K562 (cell line): ENCODE results near the gene FYB1. TPM values are rescaled to one million over a fixed set of nuclear protein-coding genes. Genes with fewer than 3 reads are reported as not detected.

Experiments used
- NR3C1 ChIP-seq: sonication (generic); formaldehyde crosslinking; IDR thresholded peaks from 2 replicates; pipeline ENCODE4 v1.8.1; 2022; ENCODE audit warnings: missing genetic modification reagents
- POLR2G ChIP-seq: fragments of 200-400 bp; formaldehyde crosslinking; IDR thresholded peaks from 2 replicates; pipeline ENCODE4 v1.6.1; 2017; ENCODE audit warnings: low read depth, mild to moderate bottlenecking, antibody characterized with exemption, low read length, moderate library complexity
- PREB ChIP-seq: sonication (generic); formaldehyde crosslinking; IDR thresholded peaks from 2 replicates; pipeline ENCODE4 v1.8.1; 2023; ENCODE audit warnings: mild to moderate bottlenecking, missing genetic modification reagents
- RERE ChIP-seq: sonication (generic); formaldehyde crosslinking; IDR thresholded peaks from 2 replicates; pipeline ENCODE4 v1.8.0; 2023; ENCODE audit warnings: missing genetic modification reagents, mild to moderate bottlenecking, borderline replicate concordance
- TEAD1 ChIP-seq, 2 experiments: fragments of 450-650 bp in 1 of 2; sonication (generic) in 1 of 2; formaldehyde crosslinking; IDR thresholded peaks; 2 replicates each; pipeline versions ENCODE4 v1.4.0 to v1.8.0; 2020 to 2022; ENCODE audit warnings: mild to moderate bottlenecking in 2 of 2, missing genetic modification reagents in 1 of 2
- TOE1 ChIP-seq, 2 experiments: fragments of 450-650 bp in 1 of 2; sonication (generic) in 1 of 2; formaldehyde crosslinking in 1 of 2; IDR thresholded peaks; 2 replicates each; pipeline versions ENCODE4 v1.7.1 to v1.8.0; 2016 to 2022; ENCODE audit warnings: borderline replicate concordance in 2 of 2, mild to moderate bottlenecking in 2 of 2, antibody characterized with exemption in 1 of 2, inconsistent platforms in 1 of 2, low read depth in 1 of 2, missing genetic modification reagents in 1 of 2, moderate library complexity in 1 of 2
- ZBTB34 ChIP-seq: fragments of 250-450 bp; sonication (Bioruptor Pico); IDR thresholded peaks from 2 replicates; pipeline ENCODE4 v1.8.0; 2021; ENCODE audit warnings: mild to moderate bottlenecking, moderate library complexity
- ZBTB7A ChIP-seq: IDR thresholded peaks from 2 replicates; pipeline ENCODE4 v1.6.1; 2011; ENCODE audit warnings: low read depth, mild to moderate bottlenecking, low read length, moderate library complexity, borderline replicate concordance; ENCODE audit not compliant: control insufficient read depth
- ZMIZ1 ChIP-seq, 2 experiments: fragments of 150-350 bp in 1 of 2; IDR thresholded peaks; 2 replicates each; pipeline ENCODE4 v1.6.1; 2012 to 2016; ENCODE audit warnings: low read depth in 2 of 2, low read length in 2 of 2, mild to moderate bottlenecking in 1 of 2, moderate library complexity in 1 of 2
- polyA plus RNA-seq, 8 experiments: library from polyadenylated mRNA; depleted of rRNA in 4 of 8; stranded (reverse) in 5 of 8; unstranded in 3 of 8; fragments of >200 nt; fragmentation: Nextera tagmentation in 2 of 8; fragmentation: Illumina TruSeq in 1 of 8; extraction: Ambion mirVana in 2 of 8; extraction: Trizol in 1 of 8; gene quantifications; 2 replicates each; pipeline versions ENCODE4 v1.2.1 to v1.2.3, GENCODE V29; 2011 to 2014; ENCODE audit warnings: inconsistent platforms in 1 of 8, missing spikeins in 1 of 8
- total RNA-seq, 7 experiments: library from RNA; depleted of rRNA in 6 of 7; stranded (reverse); fragments of >200 nt in 6 of 7; fragmentation: Illumina TruSeq in 2 of 7; extraction: Trizol in 2 of 7; gene quantifications; 2 replicates each; pipeline versions ENCODE4 v1.2.1 to v1.2.3, GENCODE V29; 2011 to 2021; ENCODE audit warnings: low replicate concordance in 1 of 7

The FYB1 gene
- total and polyA plus RNA-seq, 9 of the 15 experiments (the other 6 are each of a cell fraction or from before 2014, with no cell fraction given): 4.7 to 31.5 (median 9.7) TPM

- TF ChIP-seq ZBTB34 (CRISPR knock-in tag) (no peak), TEAD1 (CRISPR knock-in tag; IDR thresholded peaks at IDR 0.05) (no peak), ZMIZ1 (IDR thresholded peaks at IDR 0.05; ENCODE audit: low read depth in 2 of 2, low read length in 2 of 2) (no peak), PREB (CRISPR knock-in tag) (0 out of 2 replicates have a peak, but pooled peaks have one; percentile 14), POLR2G (peak; percentile 12; the same call in 1 of the 2 replicates), TOE1 (IDR thresholded peaks at IDR 0.05; ENCODE audit: borderline replicate concordance) (no peak), TOE1 (CRISPR knock-in tag; IDR thresholded peaks at IDR 0.05; ENCODE audit: borderline replicate concordance, low read depth) (no peak), NR3C1 (0 out of 2 replicates have a peak, but pooled peaks have one; percentile 38), RERE (CRISPR knock-in tag) (peak; percentile 82; the same call in 1 of the 2 replicates), ZBTB7A (peak; percentile 76; the same call in 1 of the 2 replicates)
These were observed 145.7 kb downstream of the FYB1 start (continued) for GRCh38 chr5:39073767-39074016.
